Measurements from ENCODE around the gene GALM.

GALM gene

GRCh38 chr2:38719706-38720105 lies 53.8 kb downstream of the GALM start:
- Histone ChIP-seq H3K4me2 (peak overlapping the region in 2 of 11 experiments; percentile 33 to 43; a peak in 1 of 22 replicates), H3K4me1 (peaks cover 14 to 38% (median 34%) of the 10 kb centered on the region in 10 experiments), H3K27me3 (peaks cover 0 to 17% (median 0%) of the 10 kb centered on the region in 11 experiments; a peak in 3 of 22 replicates), H3K36me3 (peaks cover 0 to 45% (median 22%) of the 10 kb centered on the region in 11 experiments; a peak in 12 of 22 replicates), H3K9ac (no peak overlapping the region), H3K9me3 (replicated peaks in 1 of 11) (peaks cover 5 to 24% (median 17%) of the 10 kb centered on the region in 11 experiments; a peak in 15 of 22 replicates), H3K27ac (no peak overlapping the region), H3K4me3 (no peak overlapping the region), H4K20me1 (peaks cover 0 to 18% (median 0%) of the 10 kb centered on the region in 11 experiments; a peak in 5 of 22 replicates)
- no peak for TF ChIP-seq Cebpa-rat (IDR thresholded peaks at IDR 0.05)

- Histone ChIP-seq H3K4me2 (peak overlapping the region; percentile 9 to 62 (median 33); a peak in 15 of 22 replicates), H3K4me3 (no peak overlapping the region), H3K27me3 (peaks cover 0 to 17% (median 0%) of the 10 kb centered on the region in 11 experiments; a peak in 3 of 22 replicates), H3K4me1 (peaks cover 14 to 38% (median 34%) of the 10 kb centered on the region in 10 experiments), H3K36me3 (peaks cover 0 to 37% (median 17%) of the 10 kb centered on the region in 11 experiments; a peak in 12 of 22 replicates), H3K27ac (peak overlapping the region in 4 of 11 experiments; percentile 4 to 38 (median 26); a peak in 3 of 22 replicates), H3K9ac (no peak overlapping the region), H3K9me3 (replicated peaks in 1 of 11) (peaks cover 5 to 24% (median 17%) of the 10 kb centered on the region in 11 experiments; a peak in 15 of 22 replicates), H4K20me1 (peaks cover 0 to 18% (median 0%) of the 10 kb centered on the region in 11 experiments; a peak in 5 of 22 replicates)
- no peak for TF ChIP-seq Cebpa-rat (IDR thresholded peaks at IDR 0.05)
These were observed 54.8 kb downstream of the GALM start for GRCh38 chr2:38720613-38721241.

GRCh38 chr2:38722271-38723061 lies 56.6 kb downstream of the GALM start:
- H3K9me3 ChIP-seq (replicated peaks in 1 of 11), result peaks cover 5 to 24% (median 17%) of the 10 kb centered on the region in 11 experiments; a peak in 15 of 22 replicates
- H4K20me1 ChIP-seq, result peaks cover 0 to 22% (median 0%) of the 10 kb centered on the region in 11 experiments; a peak in 5 of 22 replicates
- H3K4me1 ChIP-seq, result peaks cover 19 to 38% (median 34%) of the 10 kb centered on the region in 10 experiments
- peaks cover 0 to 17% (median 0%) of the 10 kb centered on the region in 11 experiments; a peak in 3 of 22 replicates for H3K27me3 ChIP-seq
- peak overlapping the region in 8 of 11 experiments; percentile 6 to 60 (median 49); a peak in 12 of 22 replicates for H3K9ac ChIP-seq
- peak overlapping the region; percentile 73 to 93 (median 79) for H3K4me2 ChIP-seq
- peak overlapping the region in 2 of 10 experiments; percentile 12 to 34; a peak in 2 of 20 replicates for H3K4me3 ChIP-seq
- no peak for TF ChIP-seq Cebpa-rat (IDR thresholded peaks at IDR 0.05)
- peaks cover 0 to 36% (median 15%) of the 10 kb centered on the region in 11 experiments; a peak in 11 of 22 replicates for H3K36me3 ChIP-seq
- peak overlapping the region in 5 of 11 experiments; percentile 1 to 51 (median 40); a peak in 6 of 22 replicates for H3K27ac ChIP-seq

- Histone ChIP-seq H3K27me3 (peaks cover 0 to 17% (median 0%) of the 10 kb centered on the region in 11 experiments; a peak in 3 of 22 replicates), H3K4me2 (peak overlapping the region; percentile 73 to 93 (median 79)), H3K27ac (peak overlapping the region in 2 of 11 experiments; percentile 41 to 51; a peak in 1 of 22 replicates), H3K4me1 (peaks cover 24 to 38% (median 34%) of the 10 kb centered on the region in 10 experiments), H3K9ac (0 out of 22 replicates have a peak overlapping the region, but pooled peaks of 2 of the 11 experiments have one; percentile 51 to 56), H3K36me3 (peaks cover 0 to 31% (median 15%) of the 10 kb centered on the region in 11 experiments; a peak in 11 of 22 replicates), H3K4me3 (no peak overlapping the region), H3K9me3 (replicated peaks in 1 of 11) (peaks cover 5 to 24% (median 17%) of the 10 kb centered on the region in 11 experiments; a peak in 15 of 22 replicates), H4K20me1 (peaks cover 0 to 22% (median 0%) of the 10 kb centered on the region in 11 experiments; a peak in 5 of 22 replicates)
- no peak for TF ChIP-seq Cebpa-rat (IDR thresholded peaks at IDR 0.05)
These were observed 57.3 kb downstream of the GALM start for GRCh38 chr2:38723173-38723572.

- Histone ChIP-seq H3K4me2 (peak overlapping the region in 2 of 11 experiments; percentile 9 to 41; a peak in 3 of 22 replicates), H3K27ac (no peak overlapping the region), H3K36me3 (peaks cover 11 to 45% (median 32%) of the 10 kb centered on the region in 11 experiments; a peak in 21 of 22 replicates), H3K9ac (no peak overlapping the region), H3K9me3 (replicated peaks in 1 of 11) (no peaks in the 10 kb centered on the region), H3K27me3 (peaks cover 0 to 12% (median 0%) of the 10 kb centered on the region in 11 experiments; a peak in 3 of 22 replicates), H3K4me1 (peaks cover 7 to 17% (median 10%) of the 10 kb centered on the region in 10 experiments), H3K4me3 (no peak overlapping the region), H4K20me1 (peaks cover 0 to 27% (median 0%) of the 10 kb centered on the region in 11 experiments; a peak in 8 of 22 replicates)
- no peak for TF ChIP-seq Cebpa-rat (IDR thresholded peaks at IDR 0.05)
These were observed 61.7 kb downstream of the GALM start for GRCh38 chr2:38727661-38728060.

GRCh38 chr2:38728694-38729093 lies 62.8 kb downstream of the GALM start:
- no peak overlapping the region for H3K4me2 ChIP-seq
- H4K20me1 ChIP-seq, result peaks cover 0 to 29% (median 0%) of the 10 kb centered on the region in 11 experiments; a peak in 7 of 22 replicates
- no peak overlapping the region for H3K4me3 ChIP-seq
- no peak overlapping the region for H3K27ac ChIP-seq
- peaks cover 19 to 55% (median 43%) of the 10 kb centered on the region in 11 experiments for H3K36me3 ChIP-seq
- no peaks in the 10 kb centered on the region for H3K9me3 ChIP-seq (replicated peaks in 1 of 11)
- no peak for TF ChIP-seq Cebpa-rat (IDR thresholded peaks at IDR 0.05)
- H3K4me1 ChIP-seq, result peaks cover 0 to 10% (median 0%) of the 10 kb centered on the region in 10 experiments; a peak in 3 of 20 replicates
- no peak overlapping the region for H3K9ac ChIP-seq
- H3K27me3 ChIP-seq, result peaks cover 0 to 1% (median 0%) of the 10 kb centered on the region in 11 experiments; a peak in 1 of 22 replicates

- Histone ChIP-seq H3K4me1 (peaks cover 0 to 10% (median 0%) of the 10 kb centered on the region in 10 experiments; a peak in 2 of 20 replicates), H3K9me3 (replicated peaks in 1 of 11) (no peaks in the 10 kb centered on the region), H3K9ac (no peak overlapping the region), H3K27me3 (no peaks in the 10 kb centered on the region), H4K20me1 (peaks cover 0 to 36% (median 9%) of the 10 kb centered on the region in 11 experiments; a peak in 11 of 22 replicates), H3K36me3 (peaks cover 26 to 77% (median 59%) of the 10 kb centered on the region in 11 experiments), H3K27ac (no peak overlapping the region), H3K4me2 (no peak overlapping the region), H3K4me3 (no peak overlapping the region)
- TF ChIP-seq Cebpa-rat (IDR thresholded peaks at IDR 0.05), result no peak
These were observed 65.2 kb downstream of the GALM start for GRCh38 chr2:38731090-38731489.

- no peaks in the 10 kb centered on the region for H3K9me3 ChIP-seq (replicated peaks in 1 of 11)
- no peak overlapping the region for H3K27ac ChIP-seq
- peaks cover 0 to 43% (median 9%) of the 10 kb centered on the region in 11 experiments; a peak in 12 of 22 replicates for H4K20me1 ChIP-seq
- peaks cover 26 to 83% (median 64%) of the 10 kb centered on the region in 11 experiments for H3K36me3 ChIP-seq
- H3K4me3 ChIP-seq, result no peak overlapping the region
- H3K4me2 ChIP-seq, result no peak overlapping the region
- H3K9ac ChIP-seq, result no peak overlapping the region
- TF ChIP-seq Cebpa-rat (IDR thresholded peaks at IDR 0.05), result no peak
- no peaks in the 10 kb centered on the region for H3K27me3 ChIP-seq
- H3K4me1 ChIP-seq, result peaks cover 0 to 10% (median 0%) of the 10 kb centered on the region in 10 experiments; a peak in 3 of 20 replicates
These were observed 65.8 kb downstream of the GALM start for GRCh38 chr2:38731684-38732221.
